GM19397 (cell line): ENCODE results near the gene CD300C.
"Not testable (repeated sequence)": the region's sequence is repeated elsewhere in the genome, so short reads cannot be mapped to it uniquely, and the experiment has no call there.

ENCODE experiments used
- ATAC-seq: cut with Tn5 transposase; IDR thresholded peaks from one replicate; pipeline ENCODE4 v1.9.1; 2021; ENCODE audit warnings: mild to moderate bottlenecking, moderate library complexity; ENCODE audit not compliant: unreplicated experiment

The CD300C gene

GRCh38 chr17:74514632-74515334 is 31.1 kb downstream of the CD300C start:
- no peak for ATAC-seq

DNA sequence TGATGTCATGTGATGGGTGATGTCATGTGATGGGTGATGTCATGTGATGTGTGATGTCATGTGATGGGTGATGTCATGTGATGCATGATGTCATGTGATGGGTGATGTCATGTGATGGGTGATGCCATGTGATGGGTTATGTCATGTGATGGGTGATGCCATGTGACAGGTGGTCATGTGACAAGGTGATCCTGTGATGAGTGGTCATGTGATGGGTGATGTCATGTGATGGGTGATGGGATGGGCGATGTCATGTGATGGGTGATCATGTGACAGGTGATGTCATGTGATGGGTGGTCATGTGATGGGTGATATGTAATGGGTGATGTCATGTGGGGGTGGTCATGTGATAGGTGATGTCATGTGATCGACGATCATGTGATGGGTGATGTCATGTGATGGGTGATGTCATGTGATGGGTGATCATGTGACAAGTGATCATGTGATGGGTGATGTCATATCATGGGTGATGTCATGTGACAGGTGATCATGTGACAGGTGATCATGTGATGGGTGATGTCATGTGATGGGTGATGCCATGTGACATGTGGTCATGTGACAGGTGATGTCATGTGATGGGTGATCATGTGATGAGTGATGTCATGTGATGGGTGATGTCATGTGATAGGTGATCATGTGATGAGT is 31.8 kb downstream of the CD300C start:
- ATAC-seq, result no peak

DNA sequence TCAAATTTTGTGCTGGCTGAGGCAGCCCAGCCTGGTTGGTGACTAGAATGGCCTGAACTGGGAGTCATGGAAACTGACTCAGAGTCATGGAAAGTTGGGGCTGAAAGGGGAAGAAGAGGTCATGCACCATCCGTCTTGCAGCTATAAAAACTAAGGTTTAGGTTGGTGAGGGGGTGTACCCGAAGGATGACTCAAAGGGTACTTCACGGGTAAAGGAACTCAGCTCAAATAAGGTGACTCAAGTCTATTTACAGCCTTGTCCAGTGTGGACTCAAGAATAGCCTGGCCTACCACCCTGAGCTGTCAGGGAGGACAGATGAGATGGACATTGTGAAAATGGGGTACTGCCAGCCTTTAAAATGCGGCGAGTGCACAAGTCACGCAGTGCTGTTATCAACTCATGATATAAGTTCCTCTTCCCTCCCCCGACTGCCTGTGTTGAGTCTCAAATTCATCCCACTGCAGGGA is 33.3 kb downstream of the CD300C start:
- ATAC-seq, result peak; percentile 57

GRCh38 chr17:74512036-74512435 is 33.9 kb downstream of the CD300C start:
- no peak for ATAC-seq

DNA sequence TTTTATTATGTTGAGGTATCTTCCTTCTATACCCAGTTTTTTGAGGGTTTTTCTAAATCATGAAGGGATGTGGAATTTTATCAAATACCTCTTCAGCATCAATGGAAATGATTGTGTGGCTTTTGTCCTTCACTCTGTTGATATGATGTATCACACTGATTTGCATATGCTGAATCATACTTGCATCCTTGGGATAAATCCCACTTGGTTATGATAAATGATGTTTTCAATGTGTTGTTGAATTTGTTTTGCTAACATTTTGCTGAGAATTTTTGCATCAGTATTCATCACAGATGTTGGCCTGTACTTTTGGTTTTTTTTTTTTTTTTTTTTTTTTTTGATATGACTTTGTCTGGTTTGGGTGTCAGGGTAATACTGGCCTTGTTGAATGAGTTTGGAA is 37.8 kb downstream of the CD300C start:
- ATAC-seq, result no peak

DNA sequence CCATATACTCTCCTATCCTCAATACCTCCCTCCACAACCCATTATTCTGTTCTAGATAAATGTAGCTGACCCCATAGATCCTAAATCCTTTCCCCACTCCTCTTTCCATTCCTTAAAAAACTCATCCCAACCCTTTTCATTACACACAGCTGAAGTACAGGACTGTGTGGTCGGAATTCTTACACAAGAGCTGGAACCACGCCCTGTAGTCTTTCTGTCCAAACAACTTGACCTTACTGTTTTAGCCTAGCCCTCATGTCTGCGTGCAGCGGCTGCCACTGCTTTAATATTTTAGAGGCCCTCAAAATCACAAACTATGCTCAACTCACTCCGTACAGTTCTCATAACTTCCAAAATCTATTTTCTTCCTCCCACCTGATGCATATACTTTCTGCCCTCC is 42.0 kb downstream of the CD300C start:
- not testable (repeated sequence) for ATAC-seq

DNA sequence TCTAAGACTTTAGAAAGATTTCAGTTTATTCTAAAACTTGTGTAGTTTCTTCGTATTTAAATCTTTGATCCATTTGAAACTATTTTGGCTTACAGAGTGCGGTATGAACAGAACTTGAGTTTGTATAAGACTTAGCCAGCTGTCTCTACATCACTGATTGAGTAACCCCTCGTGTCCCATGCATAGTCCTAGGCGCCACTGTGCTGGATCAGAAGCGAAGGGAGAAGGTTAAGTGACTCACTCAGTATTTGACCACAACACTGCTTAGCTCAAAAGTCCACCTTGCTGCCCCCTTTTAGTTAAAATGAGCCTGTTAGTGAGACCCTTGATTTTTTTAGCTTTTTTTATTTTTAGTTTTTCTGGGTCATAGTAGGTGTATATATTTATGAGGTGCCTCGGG is 43.1 kb downstream of the CD300C start:
- no peak for ATAC-seq

DNA sequence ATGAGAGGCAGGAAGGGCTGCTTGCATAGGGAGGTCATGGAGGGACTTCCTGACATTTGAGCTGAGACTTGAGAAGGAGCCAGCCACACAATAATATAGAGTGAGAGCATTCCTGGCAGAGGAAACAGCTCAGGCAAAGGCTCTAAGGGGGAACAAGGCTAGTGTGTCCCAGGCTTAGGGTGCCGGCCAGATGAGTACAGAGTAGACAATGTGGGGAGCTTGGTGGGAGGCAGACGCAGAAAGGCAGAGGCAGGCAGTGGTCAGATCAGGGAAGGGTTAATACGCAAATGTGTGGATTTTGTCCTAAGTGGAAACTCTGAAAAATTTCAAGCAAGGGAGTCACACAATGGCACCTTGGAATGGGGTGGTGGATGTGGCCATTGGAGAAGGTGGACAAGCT is 45.9 kb downstream of the CD300C start:
- ATAC-seq, result no peak

- no peak for ATAC-seq
These were observed 48.4 kb downstream of the CD300C start for GRCh38 chr17:74497471-74497870.

DNA sequence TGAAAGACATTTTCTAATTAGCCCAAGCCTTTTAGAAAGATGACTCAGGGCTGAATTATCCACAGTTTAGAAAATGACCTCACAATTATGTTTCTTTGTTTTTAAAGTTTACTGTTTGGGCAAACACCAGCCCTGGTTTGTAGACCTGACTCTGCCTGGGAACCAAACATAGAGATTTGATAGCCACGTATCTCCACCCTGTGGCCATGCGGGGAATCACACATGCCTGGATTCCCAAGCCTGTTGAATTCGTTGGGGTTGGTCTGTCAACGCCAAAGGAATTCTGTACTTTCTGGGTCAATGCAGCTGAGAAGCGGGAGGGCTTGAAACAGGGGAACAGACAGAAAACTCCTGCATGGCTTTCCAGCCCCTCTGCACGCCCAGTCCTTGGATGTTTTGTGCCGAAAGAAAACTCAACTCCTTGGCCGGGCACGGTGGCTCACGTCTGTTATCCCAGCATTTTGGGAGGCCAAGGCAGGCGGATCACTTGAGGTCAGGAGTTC is 52.5 kb downstream of the CD300C start:
- no peak for ATAC-seq

- no peak for ATAC-seq
These were observed 54.3 kb downstream of the CD300C start for GRCh38 chr17:74491626-74492025.
